Measurements from ENCODE around the gene COX7A2. TPM values are rescaled to one million over a fixed set of nuclear protein-coding genes. Genes with fewer than 3 reads are reported as not detected.

COX7A2 gene
- total RNA-seq, 4 donors from 2014 or later = 166 to 413 (median 222) TPM

DNA sequence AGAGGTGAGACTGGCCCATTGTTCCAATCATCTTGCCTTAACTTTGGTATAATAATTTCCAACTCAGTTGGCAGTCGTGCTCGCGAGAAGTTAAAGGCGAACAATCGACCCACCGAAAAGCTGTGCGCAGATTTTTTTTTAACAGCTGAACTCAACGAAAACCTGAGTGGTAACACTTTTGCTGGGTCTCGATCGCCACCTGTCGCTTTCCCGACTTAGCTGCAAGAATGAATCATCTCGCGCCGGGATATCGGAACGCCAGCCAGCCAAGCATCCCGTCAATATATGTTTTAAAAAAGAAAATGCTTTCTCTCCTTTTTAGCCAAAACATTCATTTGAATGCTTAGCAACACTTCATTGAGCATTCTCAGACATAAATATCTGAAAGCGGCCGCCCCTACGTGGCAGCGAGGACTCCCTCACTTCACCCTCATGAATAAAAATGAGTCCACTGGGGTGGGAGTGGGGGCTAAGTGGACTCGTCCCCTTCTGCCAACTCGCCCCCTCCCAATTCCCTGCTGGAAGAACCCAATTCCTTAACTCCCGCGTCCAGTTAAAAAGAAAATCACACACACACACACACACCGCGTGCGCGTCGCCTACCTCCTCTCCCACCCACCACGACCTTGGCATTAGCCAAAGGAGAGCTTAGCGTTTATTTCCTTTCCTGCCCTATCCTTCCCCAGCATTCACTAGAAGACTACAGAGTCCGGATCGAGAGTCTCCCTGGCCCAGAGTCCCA, 39.2 kb downstream of the COX7A2 start:
- Histone ChIP-seq H3K4me1 (peaks cover 8 to 27% of the 10 kb centered on the region in 2 donors), H3K36me3 (no peaks in the 10 kb centered on the region), H3K4me3 (peak overlapping the region; percentile 52 to 57 (median 56)), H3K9me3 (no peaks in the 10 kb centered on the region), H3K27me3 (peaks cover 49 to 59% (median 54%) of the 10 kb centered on the region in 3 donors), H3K27ac (peak overlapping the region; percentile 46 to 62 (median 56))
- in situ Hi-C loops (cut with MboI; ENCODE audit: low sequenced_read_pairs in 4 of 4) = loop anchor here (10.0 to 25.0 kb wide), 9 partner anchors 450 to 1542 kb away; partner anchors contain the start of gene SLC17A5 (in 1 of the 4)
- intact Hi-C loops (cut with DNase I; ENCODE audit: low total_unique reads) = loop anchor here (10.0 kb wide), 3 partner anchors 450 to 1690 kb away; no protein-coding TSS in a partner anchor
- peak; percentile 47 to 58 for DNase-seq
- no peak for ATAC-seq
- peak; percentile 35 to 69 (median 50) for TF ChIP-seq CTCF (IDR thresholded peaks at IDR 0.05 in 4 of 5, conservative IDR thresholded peaks at IDR 0.05 in 1 of 5)
- no peak for TF ChIP-seq POLR2A (IDR thresholded peaks at IDR 0.05)

- intact Hi-C loops (cut with DNase I; ENCODE audit: low total_unique reads) = loop anchor here (10.0 kb wide), 3 partner anchors 449 to 1689 kb away; no protein-coding TSS in a partner anchor
- H3K27me3 ChIP-seq = peaks cover 49 to 59% (median 54%) of the 10 kb centered on the region in 3 donors
- H3K9me3 ChIP-seq = no peaks in the 10 kb centered on the region
- H3K36me3 ChIP-seq = no peaks in the 10 kb centered on the region
- ATAC-seq (no peak), DNase-seq (no peak)
- peak overlapping the region in 3 of 4 donors; percentile 52 to 57 (median 56) for H3K4me3 ChIP-seq
- H3K27ac ChIP-seq = peak overlapping the region; percentile 16 to 62 (median 47)
- H3K4me1 ChIP-seq = peaks cover 8 to 27% of the 10 kb centered on the region in 2 donors
- in situ Hi-C loops (cut with MboI; ENCODE audit: low sequenced_read_pairs in 4 of 4) = loop anchor here (10.0 to 25.0 kb wide), 9 partner anchors 449 to 1541 kb away; partner anchors contain the start of gene SLC17A5 (in 1 of the 4)
- TF ChIP-seq CTCF (IDR thresholded peaks at IDR 0.05 in 4 of 5, conservative IDR thresholded peaks at IDR 0.05 in 1 of 5) = no peak
Measured at GRCh38 chr6:75203721-75204120, 39.9 kb downstream of the COX7A2 start.

- Histone ChIP-seq H3K9me3 (no peaks in the 10 kb centered on the region), H3K27ac (peak overlapping the region in 3 of 4 donors; percentile 44 to 57 (median 50)), H3K4me1 (peaks cover 8 to 27% of the 10 kb centered on the region in 2 donors), H3K27me3 (peaks cover 49 to 57% (median 52%) of the 10 kb centered on the region in 3 donors), H3K36me3 (no peaks in the 10 kb centered on the region), H3K4me3 (peak overlapping the region in 3 of 4 donors; percentile 23 to 39 (median 35))
- ATAC-seq (no peak), DNase-seq (no peak)
- in situ Hi-C loops (cut with MboI; ENCODE audit: low sequenced_read_pairs in 4 of 4) (loop anchor here (10.0 to 25.0 kb wide), 9 partner anchors 448 to 1540 kb away; partner anchors contain the start of gene SLC17A5 (in 1 of the 4)), intact Hi-C loops (cut with DNase I; ENCODE audit: low total_unique reads) (loop anchor here (10.0 kb wide), 3 partner anchors 448 to 1688 kb away; no protein-coding TSS in a partner anchor)
- TF ChIP-seq CTCF (IDR thresholded peaks at IDR 0.05 in 4 of 5, conservative IDR thresholded peaks at IDR 0.05 in 1 of 5) = no peak
Measured at GRCh38 chr6:75202676-75203131, 40.9 kb downstream of the COX7A2 start.

GRCh38 chr6:75201901-75202672, 41.5 kb downstream of the COX7A2 start:
- ATAC-seq (no peak), DNase-seq (peak in 1 of 2 donors; percentile 23)
- in situ Hi-C loops (cut with MboI; ENCODE audit: low sequenced_read_pairs in 4 of 4) (loop anchor here (10.0 to 25.0 kb wide), 9 partner anchors 447 to 1540 kb away; partner anchors contain the start of gene SLC17A5 (in 1 of the 4)), intact Hi-C loops (cut with DNase I; ENCODE audit: low total_unique reads) (loop anchor here (10.0 kb wide), 3 partner anchors 447 to 1687 kb away; no protein-coding TSS in a partner anchor)
- Histone ChIP-seq H3K4me1 (peaks cover 8 to 27% of the 10 kb centered on the region in 2 donors), H3K36me3 (no peaks in the 10 kb centered on the region), H3K27ac (peak overlapping the region in 3 of 4 donors; percentile 35 to 57 (median 44)), H3K27me3 (peaks cover 49 to 52% (median 51%) of the 10 kb centered on the region in 3 donors), H3K9me3 (no peaks in the 10 kb centered on the region), H3K4me3 (peak overlapping the region; percentile 23 to 39 (median 32))
- TF ChIP-seq CTCF (IDR thresholded peaks at IDR 0.05 in 4 of 5, conservative IDR thresholded peaks at IDR 0.05 in 1 of 5) = no peak
- TF ChIP-seq POLR2A (IDR thresholded peaks at IDR 0.05) = no peak

Data from gastrocnemius medialis (tissue), 4 donors.